Lower leg skin (tissue), 4 donors: ENCODE measurements around the gene KLK6. TPM values are rescaled to one million over a fixed set of nuclear protein-coding genes. Genes with fewer than 3 reads are reported as not detected.

Experiments
- DNase-seq, 2 donors: peaks; one replicate each; pipeline ENCODE4 v3.0.0-alpha.2; 2019; ENCODE audit warnings: low spot score in 2 of 2
- H3K4me3 ChIP-seq: fragments of 200-600 bp; sonication (generic); 2 replicates; pipeline ENCODE4 v1.5.1; 2017; ENCODE audit warnings: mild to moderate bottlenecking, low read depth; ENCODE audit not compliant: poor library complexity, severe bottlenecking
- CTCF ChIP-seq, 3 donors: fragments of 450-650 bp; IDR thresholded peaks; one replicate each; pipeline ENCODE4 v1.5.1; 2016; ENCODE audit warnings: antibody characterized with exemption in 3 of 3, mild to moderate bottlenecking in 3 of 3, moderate library complexity in 2 of 3
- POLR2A ChIP-seq, 2 donors: fragments of 450-650 bp; IDR thresholded peaks; one replicate each; pipeline ENCODE4 v1.6.1; 2016 to 2017; ENCODE audit warnings: antibody characterized with exemption in 2 of 2, mild to moderate bottlenecking in 1 of 2, moderate library complexity in 1 of 2
- WGBS, 2 donors: methylation state at CpG; one replicate each; pipeline ENCODE4 v1.1.5; 2018; 5-methylcytosine and 5-hydroxymethylcytosine counted together
- intact Hi-C: fragments of 100-400 bp; cut with DNase I; formaldehyde crosslinking; loops from one replicate; pipeline ENCODE4 v1.15.0; 2023; ENCODE audit warnings: low total_unique reads
- total RNA-seq, 4 donors: library from RNA; depleted of rRNA; stranded (reverse); fragments of >200 nt; gene quantifications; one replicate each; pipeline ENCODE4 v1.1.0, GENCODE V29; 2016

KLK6 gene
- total RNA-seq, 4 donors from 2014 or later = 0.27 to 9.5 (median 5.1) TPM

GRCh38 chr19:50959731-50960500 lies 9.5 kb downstream of the KLK6 start:
- intact Hi-C loops = no loop called here
- 34 to 43% methylated on average over 9 of the region's 9 CpGs for WGBS, 2 donors
- TF ChIP-seq POLR2A (IDR thresholded peaks at IDR 0.05) (no peak), CTCF (IDR thresholded peaks at IDR 0.05) (no peak)
- no peak for DNase-seq
- H3K4me3 ChIP-seq = no peak overlapping the region

- intact Hi-C loops = no loop called here
- 73 to 76% methylated on average over 8 of the region's 8 CpGs for WGBS, 2 donors
- DNase-seq = no peak
- H3K4me3 ChIP-seq = no peak overlapping the region
- TF ChIP-seq CTCF (IDR thresholded peaks at IDR 0.05) (no peak), POLR2A (IDR thresholded peaks at IDR 0.05) (no peak)
Observed at GRCh38 chr19:50957587-50957986, 11.8 kb downstream of the KLK6 start.

- WGBS, 2 donors = 5 to 11% methylated on average over 6 to 7 of the region's 7 CpGs
- H3K4me3 ChIP-seq = no peak within 1 kb of the TSS
- intact Hi-C loops = no loop called here
- no peak for TF ChIP-seq POLR2A (IDR thresholded peaks at IDR 0.05)
- DNase-seq = no peak
Observed at GRCh38 chr19:50952910-50953309, 16.5 kb downstream of the KLK6 start, which contains the start of gene KLK5. Gene KLK5, minus strand, starts transcription at chr19:50953038. Its CDS starts 381 bp downstream, at chr19:50952657.

- TF ChIP-seq POLR2A (IDR thresholded peaks at IDR 0.05) (no peak), CTCF (IDR thresholded peaks at IDR 0.05) (no peak)
- DNase-seq = no peak
- intact Hi-C loops = no loop called here
- H3K4me3 ChIP-seq = no peak overlapping the region
- WGBS, 2 donors = 67 to 69% methylated on average over 19 of the region's 19 CpGs
Observed at GRCh38 chr19:50949861-50950260, 19.5 kb downstream of the KLK6 start.

- no peak for DNase-seq
- WGBS, 2 donors = 76 to 77% methylated on average over 4 of the region's 4 CpGs
- H3K4me3 ChIP-seq = no peak overlapping the region
- no peak for TF ChIP-seq POLR2A (IDR thresholded peaks at IDR 0.05)
- TF ChIP-seq CTCF (IDR thresholded peaks at IDR 0.05) = no peak
- intact Hi-C loops = no loop called here
Observed at GRCh38 chr19:50947123-50947522, 22.3 kb downstream of the KLK6 start.

- WGBS, 2 donors = 73 to 81% methylated on average over 4 of the region's 4 CpGs
- DNase-seq = no peak
- intact Hi-C loops = no loop called here
- H3K4me3 ChIP-seq = no peak overlapping the region
- no peak for TF ChIP-seq CTCF (IDR thresholded peaks at IDR 0.05)
- TF ChIP-seq POLR2A (IDR thresholded peaks at IDR 0.05) = no peak
Observed at GRCh38 chr19:50944795-50945194, 24.6 kb downstream of the KLK6 start.
